NCI-H1092 (cell line): Measurements from ENCODE around the gene XRCC1.
"Not testable (repeated sequence)": the region's sequence is repeated elsewhere in the genome, so short reads cannot be mapped to it uniquely, and the experiment has no call there.

Source experiments
- DNase-seq: peaks from one replicate; lab custom pipeline; 2025; lab: John Stamatoyannopoulos, UW

The XRCC1 gene

DNA sequence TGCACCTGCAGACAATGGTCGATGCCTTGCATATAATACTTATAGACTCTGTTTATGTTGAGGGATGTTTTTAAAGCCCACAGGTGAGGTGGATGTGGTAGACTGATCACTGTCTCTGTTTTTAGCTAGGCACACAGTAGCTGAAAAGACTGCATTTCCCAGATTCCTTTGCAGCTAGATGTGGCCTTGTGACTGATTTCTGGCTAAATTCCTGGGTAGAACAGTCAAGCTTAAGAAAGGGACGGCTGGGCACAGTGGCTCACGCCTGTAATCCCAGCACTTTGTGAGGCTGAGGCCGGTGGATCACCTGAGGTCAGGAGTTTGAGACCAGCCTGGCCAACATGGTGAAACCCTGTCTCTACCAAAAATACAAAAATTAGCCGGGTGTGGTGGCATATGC is 25.0 kb upstream of the XRCC1 start:
- DNase-seq = not testable (repeated sequence)

DNA sequence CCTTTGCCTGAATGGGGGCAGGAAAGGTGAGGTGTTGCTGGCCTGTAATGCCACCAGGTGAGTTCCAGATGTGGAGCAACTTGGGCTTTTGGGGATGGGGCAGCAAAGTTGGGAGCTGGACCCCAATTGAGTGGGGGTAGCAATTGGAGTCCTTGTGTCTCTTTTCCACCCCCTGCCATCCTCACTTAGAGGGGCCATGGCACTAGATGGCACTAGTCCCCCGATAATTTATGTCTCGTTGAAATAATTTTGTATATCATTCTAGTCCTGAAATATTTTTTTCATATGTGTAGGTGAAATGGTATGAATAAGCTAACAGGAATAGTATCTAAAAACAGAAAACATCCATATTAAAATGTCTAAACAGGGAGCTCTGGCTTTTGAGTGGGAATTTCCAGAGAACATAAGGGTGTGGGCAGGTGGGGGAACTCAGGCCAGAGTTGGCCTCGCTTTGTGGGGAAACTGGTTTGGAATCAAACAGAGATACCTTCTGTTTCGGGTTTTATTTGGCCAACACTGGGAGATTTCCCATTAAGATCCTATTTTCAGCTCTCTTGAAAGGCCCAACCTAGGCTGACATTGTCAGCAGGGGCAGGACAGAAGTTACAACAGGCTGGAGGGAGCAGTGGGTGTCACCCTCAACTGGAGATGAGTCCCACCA is 24.4 kb upstream of the XRCC1 start:
- DNase-seq = no peak

DNA sequence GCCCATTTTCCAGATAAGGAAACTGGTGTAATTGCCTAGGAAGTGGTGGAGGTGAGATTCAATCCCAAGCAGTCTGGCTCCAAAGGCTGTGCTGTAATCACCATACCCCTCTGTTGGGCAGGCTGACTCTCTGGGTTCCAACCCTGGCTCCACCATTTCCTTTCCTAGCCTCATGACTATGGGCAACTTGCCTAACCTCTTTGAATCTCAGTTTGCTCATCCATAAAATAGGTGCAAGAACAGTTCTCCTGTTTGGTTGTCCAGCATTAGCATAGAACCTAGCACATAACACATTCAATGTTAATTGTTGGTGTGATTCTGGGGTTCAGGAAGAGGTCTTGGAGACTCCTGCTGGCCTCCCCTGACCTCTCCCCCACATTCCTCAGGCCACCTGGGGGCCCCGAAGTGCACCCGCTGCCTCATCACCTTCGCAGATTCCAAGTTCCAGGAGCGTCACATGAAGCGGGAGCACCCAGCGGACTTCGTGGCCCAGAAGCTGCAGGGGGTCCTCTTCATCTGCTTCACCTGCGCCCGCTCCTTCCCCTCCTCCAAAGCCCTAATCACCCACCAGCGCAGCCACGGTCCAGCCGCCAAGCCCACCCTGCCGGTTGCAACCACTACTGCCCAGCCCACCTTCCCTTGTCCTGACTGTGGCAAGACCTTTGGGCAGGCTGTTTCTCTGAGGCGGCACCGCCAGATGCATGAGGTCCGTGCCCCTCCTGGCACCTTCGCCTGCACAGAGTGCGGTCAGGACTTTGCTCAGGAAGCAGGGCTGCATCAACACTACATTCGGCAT is 23.3 kb upstream of the XRCC1 start:
- DNase-seq = no peak

DNA sequence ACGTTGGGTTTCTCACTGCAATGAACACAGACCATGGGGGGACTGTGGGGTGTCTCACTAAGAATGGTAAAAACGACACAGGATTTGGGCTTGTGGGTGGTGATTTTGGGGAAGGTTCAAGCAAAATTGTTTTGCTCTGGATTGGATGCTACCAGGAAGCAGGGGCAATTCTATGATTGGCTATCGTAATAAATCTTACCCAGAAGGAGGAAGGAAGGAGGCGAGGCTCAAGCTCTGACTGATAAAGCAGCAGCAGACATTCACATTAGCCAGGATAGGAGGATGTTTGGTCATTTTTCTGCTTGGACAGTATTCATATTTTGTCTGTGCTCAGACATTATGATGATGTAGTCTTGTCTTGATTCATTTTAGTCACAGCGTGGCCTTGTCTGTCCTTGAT is 22.5 kb upstream of the XRCC1 start:
- no peak for DNase-seq

DNA sequence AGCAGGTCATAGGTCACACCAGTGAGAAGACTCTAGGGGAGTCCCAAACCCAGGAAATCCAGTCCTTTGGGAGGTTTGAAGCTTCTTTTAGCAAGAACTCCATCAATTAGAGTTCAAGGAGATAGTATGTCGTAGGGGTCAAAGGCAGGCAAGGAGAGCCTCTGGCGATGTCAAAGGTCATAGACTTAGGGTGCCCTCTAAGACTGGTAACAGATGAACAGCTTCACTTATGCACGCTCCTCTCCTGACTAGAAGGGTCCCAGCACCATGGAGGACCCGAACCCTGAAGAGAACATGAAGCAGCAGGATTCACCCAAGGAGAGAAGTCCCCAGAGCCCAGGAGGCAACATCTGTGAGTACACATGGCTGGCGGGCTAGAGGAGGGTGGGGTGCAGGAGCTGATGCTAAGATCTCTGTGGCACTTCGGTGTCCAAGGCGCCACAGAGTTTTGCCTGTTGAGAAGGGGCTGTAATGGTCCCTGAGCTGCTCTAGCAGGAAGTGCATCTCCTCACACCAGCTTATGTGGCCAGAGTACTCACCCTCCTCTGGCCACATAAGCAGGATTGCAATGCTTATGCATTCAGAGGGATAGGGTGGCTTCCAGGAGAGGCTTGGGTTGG is 21.6 kb upstream of the XRCC1 start:
- no peak for DNase-seq

DNA sequence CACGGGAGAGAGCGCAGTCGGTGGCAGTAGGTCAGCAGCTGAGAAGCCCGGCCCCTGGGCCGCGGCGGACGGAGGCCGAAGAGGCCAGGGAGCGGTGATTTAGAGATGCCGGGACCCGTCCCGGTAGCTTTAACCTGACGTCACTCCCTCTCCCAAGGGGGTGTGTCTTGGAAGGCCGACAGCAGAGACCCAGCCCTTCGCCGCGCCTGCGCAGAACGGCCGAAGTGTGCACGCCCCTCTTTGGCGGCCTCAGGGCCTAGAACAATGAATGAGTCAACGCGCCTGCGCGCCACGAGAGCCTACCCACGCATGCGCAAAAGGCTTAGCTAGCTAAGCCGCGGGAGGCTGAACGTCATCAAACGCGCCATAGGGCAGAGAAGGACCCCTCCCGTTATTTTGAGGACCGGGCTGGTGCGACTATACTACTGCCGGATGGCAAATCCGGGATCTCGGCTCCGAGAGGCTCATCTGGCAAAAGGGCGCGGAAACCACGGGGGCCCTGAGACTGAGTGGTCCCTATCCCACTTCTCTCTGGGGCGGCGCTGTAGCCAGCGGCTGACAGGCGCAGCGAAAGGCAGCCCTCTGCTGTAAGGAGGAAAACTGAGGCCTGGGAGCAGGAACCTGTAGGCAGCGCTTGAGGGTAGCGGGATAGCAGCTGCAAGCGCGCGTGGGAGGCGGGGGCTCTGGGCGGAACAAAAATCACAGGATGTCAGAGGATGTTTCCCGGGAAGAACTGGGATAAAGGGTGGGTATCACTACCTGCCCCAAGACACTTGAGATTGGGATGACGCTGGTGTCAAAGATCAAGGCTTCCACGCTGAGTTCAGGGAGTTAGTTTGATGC is 20.9 kb upstream of the XRCC1 start, which contains the start of the genes IRGQ and ZNF576:
Gene IRGQ (minus strand): TSS at position 136 of the 843 bp plus-strand sequence. CDS start 796 bp downstream, outside the sequence.
Gene ZNF576 (plus strand): TSS at position 597 of the 843 bp plus-strand sequence. CDS start 514 bp downstream, outside the sequence.
- DNase-seq = peak; percentile 99

DNA sequence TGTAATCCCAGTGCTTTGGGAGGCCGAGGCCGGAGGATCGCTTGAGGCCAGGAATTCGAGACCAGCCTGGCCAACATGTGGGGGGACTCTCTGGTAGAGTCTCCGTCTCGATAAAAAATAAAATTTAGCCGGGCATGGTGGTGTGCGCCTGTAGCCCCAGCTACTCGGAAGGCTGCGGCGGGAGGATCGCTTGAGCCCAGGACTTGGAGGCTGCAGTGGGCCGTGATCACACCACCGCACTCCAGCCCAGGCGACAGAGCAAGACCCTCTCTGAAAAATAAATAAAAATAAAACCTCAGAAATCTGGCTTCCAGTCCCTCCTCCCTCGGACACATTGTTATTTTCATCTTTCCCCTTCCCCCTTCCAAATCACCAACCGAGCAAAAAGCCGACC is 20.3 kb upstream of the XRCC1 start:
- DNase-seq = no peak

DNA sequence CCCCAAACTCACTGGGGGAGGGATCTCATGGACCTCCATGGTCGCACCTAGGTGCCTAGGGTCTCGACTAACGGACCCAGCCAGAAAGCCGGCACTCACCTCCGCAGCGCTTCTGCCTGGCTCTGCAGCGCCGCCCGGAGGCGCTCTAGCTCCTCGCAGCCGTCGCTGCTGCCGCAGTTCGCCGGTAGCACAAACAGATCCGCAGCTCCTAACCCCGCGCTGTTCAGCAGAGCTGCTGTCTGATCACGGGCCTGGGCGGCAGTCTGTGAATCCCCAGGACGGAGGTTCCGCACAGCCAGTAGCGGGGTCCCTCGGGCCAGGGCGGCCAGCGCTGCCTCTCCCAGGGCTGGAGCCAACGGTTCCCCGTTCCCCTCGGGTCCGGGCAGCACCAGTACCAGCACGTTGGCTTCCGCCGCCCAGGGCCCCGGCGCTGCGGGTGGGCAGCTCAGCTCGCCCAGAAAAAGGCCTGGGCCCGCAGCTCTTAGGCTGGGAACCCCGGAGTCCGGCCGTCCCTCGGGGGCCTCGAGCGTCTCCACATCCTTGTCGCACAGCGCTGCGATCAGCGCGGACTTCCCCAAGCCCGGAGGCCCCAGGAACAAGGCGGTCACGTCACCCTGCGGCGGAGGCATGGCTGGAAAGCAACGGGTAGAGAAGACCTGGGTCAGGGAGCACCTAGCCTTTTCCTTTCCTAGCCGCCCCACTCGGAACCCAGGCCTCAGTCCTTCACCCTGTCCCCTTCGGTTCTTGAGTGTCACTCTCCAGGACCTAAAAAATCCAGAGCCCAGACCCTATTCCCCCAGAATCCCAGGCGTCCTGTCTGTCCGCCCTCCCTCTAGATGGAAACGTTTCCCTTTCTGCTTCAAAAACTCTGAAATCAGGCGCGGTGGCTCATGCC is 19.6 kb upstream of the XRCC1 start:
- no peak for DNase-seq

DNA sequence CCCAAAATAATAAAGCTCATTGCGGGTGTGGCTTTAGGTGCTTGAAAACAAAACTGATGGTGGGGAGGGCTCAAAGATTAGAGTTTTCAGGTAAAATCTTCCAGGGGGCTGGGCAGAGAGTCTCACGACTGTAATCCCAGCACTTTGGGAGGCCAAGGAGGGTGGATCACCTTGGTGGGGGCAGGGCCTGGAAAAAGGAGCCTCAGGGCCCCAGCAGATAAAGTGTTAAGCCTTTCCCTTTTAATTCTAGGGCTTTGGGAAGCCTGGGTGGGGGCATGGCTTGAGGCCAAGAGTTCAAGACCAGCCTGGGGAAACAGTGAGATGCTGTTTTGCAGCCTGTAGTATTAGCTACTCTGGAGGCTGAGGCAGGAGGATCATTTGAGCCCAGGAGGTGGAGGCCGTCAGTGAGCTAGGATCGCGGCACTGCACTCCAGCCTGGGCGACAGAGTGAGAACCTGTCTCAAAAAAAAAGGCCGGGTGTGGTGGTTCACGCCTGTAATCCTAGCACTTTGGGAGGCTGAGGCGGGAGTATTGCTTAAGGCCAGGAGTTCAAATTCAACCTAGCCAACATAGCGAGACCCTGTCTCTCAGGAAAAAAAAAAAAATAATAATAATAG is 18.9 kb upstream of the XRCC1 start:
- DNase-seq = no peak

DNA sequence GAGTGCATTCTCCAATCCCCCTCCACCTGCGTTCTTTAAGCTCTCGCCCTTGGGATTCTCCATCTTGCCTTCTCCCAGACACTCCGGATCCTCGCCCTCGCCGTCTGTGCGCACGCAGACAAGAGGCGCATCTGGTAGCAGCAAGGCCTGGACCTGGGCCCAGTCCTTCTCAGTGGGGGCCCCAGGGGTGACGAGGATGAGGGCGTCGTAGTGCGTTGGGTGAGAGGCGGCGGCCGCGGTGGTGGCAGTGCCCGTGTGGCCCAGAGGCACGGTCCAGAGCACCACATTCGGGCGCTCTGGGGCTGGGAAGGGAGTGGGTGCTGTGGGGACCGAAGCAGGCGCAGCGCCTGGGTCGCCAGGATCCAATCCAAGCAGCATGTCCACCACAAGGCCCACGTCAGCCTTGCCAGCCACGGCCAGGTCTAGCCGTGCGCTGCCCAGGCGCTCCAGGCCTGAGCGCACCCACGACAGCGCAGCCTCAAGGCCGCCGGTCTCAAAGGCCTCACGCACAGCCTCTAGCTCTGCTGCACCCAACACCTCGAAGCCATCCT is 17.5 kb upstream of the XRCC1 start:
- no peak for DNase-seq

DNA sequence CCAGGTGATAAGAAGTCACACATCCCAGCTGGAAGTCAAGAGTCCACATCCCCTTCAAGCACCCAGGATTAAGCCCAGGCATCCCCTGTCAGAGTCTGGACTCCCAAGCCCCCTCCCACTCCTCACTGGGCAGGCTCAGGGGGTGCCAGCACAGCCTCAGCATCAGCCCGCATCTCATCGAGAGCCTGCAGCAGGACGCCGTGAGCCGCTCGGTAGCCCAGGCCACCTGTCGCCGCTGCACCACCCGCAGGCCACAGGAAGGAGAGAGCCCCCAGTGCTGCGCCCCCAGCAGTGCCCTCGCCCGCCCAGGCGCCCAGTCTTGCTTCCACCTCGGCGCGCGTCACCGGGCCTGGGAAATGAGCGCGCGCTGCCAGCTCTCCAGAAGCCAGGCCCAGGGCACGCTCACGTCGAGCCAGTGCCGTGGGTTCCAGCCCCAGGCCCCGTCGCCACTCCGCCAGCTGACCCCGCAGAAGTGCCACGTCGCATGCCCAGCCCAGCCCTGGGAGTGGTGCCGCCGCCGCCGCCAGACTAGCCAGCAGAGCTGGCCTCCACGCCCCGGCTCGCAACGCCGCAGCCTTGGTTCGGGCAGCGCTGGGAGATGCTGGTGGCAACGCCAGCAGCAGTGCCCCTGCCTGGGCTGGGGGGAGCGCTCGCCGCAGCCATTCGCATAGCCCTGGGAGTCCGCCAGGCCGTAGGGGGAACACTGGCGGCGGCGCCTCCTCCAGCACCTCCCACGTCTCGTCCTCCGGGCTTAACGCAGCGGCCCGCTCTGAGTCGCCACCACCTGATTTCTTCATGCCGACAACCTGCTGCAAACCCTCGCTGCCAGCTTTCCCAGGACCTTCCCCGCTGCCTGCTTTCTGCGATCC is 16.8 kb upstream of the XRCC1 start:
- DNase-seq = no peak

DNA sequence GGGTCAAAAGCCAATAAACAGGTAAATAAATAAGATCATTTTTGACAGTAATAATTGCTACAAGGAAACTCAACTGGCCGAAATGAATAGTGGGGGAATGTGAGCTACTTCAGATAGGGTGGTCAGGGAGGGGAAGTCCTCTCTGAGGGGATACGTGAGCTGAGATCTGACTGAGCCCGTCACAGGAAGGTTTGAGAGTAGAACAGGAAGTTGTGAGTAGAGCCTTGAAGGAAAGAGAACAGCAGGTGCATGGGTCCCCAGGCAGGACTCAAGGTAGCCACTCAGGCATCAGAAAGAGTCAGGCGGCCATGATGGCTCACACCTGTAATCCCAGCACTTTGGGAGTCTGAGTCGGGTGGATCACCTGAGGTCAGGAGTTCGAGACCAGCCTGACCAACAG is 14.4 kb upstream of the XRCC1 start:
- DNase-seq = no peak

DNA sequence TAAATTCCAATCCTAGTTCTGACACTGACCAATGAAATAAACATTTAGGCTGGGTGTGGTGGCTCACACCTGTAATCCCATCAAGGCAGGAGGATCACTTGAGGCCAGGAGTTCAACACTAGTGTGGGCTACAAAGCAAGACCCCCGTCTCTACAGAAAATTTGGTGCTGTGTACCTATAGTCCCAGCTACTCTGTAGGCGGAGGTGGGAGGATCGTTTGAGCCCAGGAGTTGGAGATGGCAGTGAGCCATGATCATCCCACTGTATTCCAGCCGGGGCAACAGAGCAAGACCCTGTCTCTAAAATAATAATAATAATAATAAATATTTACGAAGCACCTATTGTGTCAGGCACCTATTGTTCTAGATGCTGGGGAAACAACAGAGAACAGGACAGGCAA is 13.9 kb upstream of the XRCC1 start:
- DNase-seq = no peak

DNA sequence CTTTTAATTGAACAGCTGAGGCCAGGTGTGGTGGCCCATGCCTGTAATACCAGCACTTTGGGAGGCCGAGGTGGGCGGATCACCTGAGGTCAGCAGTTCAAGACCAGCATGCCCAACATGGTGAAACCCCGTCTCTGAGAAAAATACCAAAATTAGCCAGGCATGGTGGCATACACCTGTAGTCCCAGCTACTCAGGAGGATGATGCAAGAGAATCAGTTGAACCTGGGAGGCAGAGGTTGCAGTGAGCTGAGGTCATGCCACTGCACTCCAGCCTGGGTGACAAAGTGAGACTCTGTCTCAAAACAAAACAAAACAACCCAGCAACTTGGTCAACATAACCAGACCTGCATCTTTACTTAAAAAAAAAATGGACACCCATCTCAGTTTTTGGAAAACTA is 11.7 kb upstream of the XRCC1 start:
- not testable (repeated sequence) for DNase-seq

DNA sequence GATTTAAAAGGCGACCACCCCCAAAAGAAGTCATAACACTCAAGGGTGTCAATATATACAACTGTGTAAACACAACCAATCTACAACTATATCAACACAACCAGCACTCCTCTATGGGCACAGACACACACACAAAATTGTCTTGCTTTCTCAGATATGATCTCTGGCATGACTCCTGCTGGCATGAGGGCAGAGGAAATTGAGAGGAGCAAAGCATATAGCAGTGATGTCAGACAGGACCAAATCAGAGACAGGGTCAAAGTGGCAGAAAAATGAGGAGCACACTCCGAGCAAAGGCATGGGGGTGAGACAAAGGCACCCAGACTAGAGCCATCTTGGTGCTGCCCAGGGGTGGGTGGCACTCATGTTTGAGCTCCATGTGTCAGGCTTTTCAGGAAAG is 11.0 kb upstream of the XRCC1 start:
- no peak for DNase-seq

DNA sequence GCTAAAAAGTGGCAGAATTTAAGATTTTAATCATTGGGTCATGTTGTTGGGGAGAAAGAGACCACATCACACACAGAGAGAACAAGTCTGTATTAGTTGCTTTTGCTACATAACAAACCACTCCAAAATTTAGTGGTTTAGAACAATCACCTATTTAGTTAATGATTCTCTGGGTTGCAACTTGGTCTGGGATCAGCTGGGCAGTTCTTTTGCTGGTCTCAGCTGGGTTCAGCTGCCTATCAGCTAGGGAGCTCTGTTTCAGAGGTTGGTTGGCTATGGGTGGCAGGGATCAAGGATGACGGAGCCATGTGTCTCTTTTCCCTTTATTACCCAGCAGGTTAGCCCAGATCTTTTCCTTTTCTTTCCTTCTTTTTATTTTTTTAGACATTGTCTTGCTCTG is 9.2 kb upstream of the XRCC1 start:
- DNase-seq = no peak

DNA sequence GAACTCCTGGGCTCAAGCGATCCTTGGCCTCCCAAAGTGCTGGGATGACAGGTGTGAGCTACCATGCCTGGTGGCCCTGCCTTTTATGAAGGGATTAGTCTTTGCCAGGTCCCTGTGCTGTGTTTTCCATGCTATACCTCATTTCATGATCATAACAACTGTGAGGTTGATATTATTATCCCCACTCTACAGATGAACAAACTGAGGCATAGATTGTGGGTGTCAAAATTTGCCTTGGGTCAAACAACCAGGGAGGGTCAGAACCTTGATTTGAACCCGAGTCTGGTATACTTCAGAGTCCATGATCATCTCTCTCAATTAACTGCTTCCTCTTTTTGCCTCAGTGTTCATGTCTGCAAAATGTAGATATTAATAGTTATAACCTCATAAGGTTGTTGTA is 7.2 kb upstream of the XRCC1 start:
- DNase-seq = no peak

DNA sequence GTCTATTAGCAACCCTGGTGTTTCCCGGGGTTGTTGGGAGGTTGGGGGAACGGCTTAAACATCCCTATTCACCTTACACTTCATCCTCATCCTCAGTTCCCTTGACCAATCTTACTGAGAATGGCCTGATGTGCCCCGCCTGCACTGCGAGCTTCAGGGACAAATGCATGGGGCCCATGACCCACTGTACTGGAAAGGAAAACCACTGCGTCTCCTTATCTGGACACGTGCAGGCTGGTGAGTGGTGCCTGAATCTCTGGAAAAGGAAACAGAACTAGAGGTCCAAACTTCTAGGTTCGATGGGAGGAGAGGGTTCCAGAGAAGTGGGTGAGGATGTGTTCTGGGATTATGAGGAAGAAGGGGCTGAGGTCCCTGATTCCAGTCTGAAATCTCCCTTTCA is 6.1 kb upstream of the XRCC1 start:
- no peak for DNase-seq

DNA sequence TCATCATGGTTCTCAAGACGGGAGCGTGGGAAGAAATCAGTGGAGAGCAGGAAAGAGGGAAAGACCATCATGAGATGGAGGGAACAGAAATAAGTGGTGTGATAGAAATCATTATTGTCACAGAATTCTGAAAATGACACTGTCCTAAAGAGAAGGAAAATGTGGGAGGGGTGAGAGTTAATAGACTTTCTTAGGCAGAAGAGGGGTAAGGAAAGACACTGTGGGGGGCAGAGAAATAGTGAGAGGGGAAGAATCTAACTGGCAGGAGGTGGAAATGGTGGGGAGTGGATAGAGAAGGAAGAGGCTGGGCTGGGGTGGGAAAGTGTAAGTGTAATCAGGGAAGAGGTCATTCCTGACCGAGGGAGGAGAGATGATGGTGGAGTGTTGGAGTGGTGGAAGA is 3.5 kb upstream of the XRCC1 start:
- no peak for DNase-seq
